Naive thymus-derived CD4-positive, alpha-beta T cell (primary cell): ENCODE measurements around the gene WIPI1. TPM values are rescaled to one million over a fixed set of nuclear protein-coding genes. Genes with fewer than 3 reads are reported as not detected.
A peak's percentile ranks its signal among the peaks of the same experiment; 100 is the strongest.

Source experiments
- ATAC-seq: fragments of 150-1000 bp; cut with Tn5 transposase; 2 replicates; pipeline ENCODE4 v1.10.0; 2021; ENCODE audit warnings: mild to moderate bottlenecking, moderate library complexity
- CTCF ChIA-PET: fragments of 350-600 bp; sonication (Branson Sonifier 250); formaldehyde crosslinking; loops from one replicate; lab custom pipeline; 2021; ENCODE audit warnings: antibody characterized with exemption; lab: Charles Lee
- POLR2A ChIA-PET: fragments of 350-600 bp; sonication (Branson Sonifier 250); formaldehyde crosslinking; loops from one replicate; lab custom pipeline; 2021; ENCODE audit warnings: antibody characterized with exemption, inconsistent platforms; lab: Charles Lee
- DNase-seq, 9 donors: peaks; one replicate each; pipeline versions ENCODE4 v3.0.0 to v3.0.0-alpha.2; 2020 to 2022; ENCODE audit warnings: mixed read lengths in 1 of 9
- H3K27ac ChIP-seq: one replicate; pipeline ENCODE4 v1.7.0; 2013; ENCODE audit warnings: mild to moderate bottlenecking, low read depth, low read length, moderate library complexity
- H3K27me3 ChIP-seq, 2 donors: one replicate each; pipeline ENCODE4 v1.7.0; 2013; ENCODE audit warnings: low read length in 2 of 2, mild to moderate bottlenecking in 2 of 2, moderate library complexity in 2 of 2; ENCODE audit not compliant: control insufficient read depth in 2 of 2, insufficient read depth in 2 of 2
- H3K36me3 ChIP-seq, 3 experiments: 1 replicate in 2 of 3; 2 replicates in 1 of 3; pipeline ENCODE4 v1.7.0; 2013; ENCODE audit warnings: low read length in 3 of 3, mild to moderate bottlenecking in 3 of 3, moderate library complexity in 1 of 3; ENCODE audit not compliant: insufficient read depth in 3 of 3, control insufficient read depth in 2 of 3
- H3K4me1 ChIP-seq, 2 donors: one replicate each; pipeline ENCODE4 v1.7.0; 2013; ENCODE audit warnings: low read length in 2 of 2, mild to moderate bottlenecking in 2 of 2, moderate library complexity in 1 of 2; ENCODE audit not compliant: control insufficient read depth in 2 of 2, insufficient read depth in 2 of 2
- H3K4me3 ChIP-seq: 2 replicates; pipeline ENCODE4 v1.7.0; 2013; ENCODE audit warnings: mild to moderate bottlenecking, low read length
- H3K9me3 ChIP-seq, 3 experiments: 1 replicate in 2 of 3; 2 replicates in 1 of 3; pipeline ENCODE4 v1.7.0; 2013; ENCODE audit warnings: low read length in 3 of 3; ENCODE audit not compliant: control insufficient read depth in 2 of 3
- H3K27ac Mint-ChIP-seq, 9 donors: one replicate each; pipeline ENCODE4 v1.8.0; 2020 to 2022; ENCODE audit warnings: mixed read lengths in 9 of 9, mild to moderate bottlenecking in 8 of 9, moderate library complexity in 5 of 9, inconsistent platforms in 2 of 9
- H3K27me3 Mint-ChIP-seq, 5 donors: one replicate each; pipeline ENCODE4 v1.8.0; 2021 to 2022; ENCODE audit warnings: mixed read lengths in 5 of 5, mild to moderate bottlenecking in 1 of 5
- H3K36me3 Mint-ChIP-seq, 5 donors: one replicate each; pipeline ENCODE4 v1.8.0; 2020 to 2022; ENCODE audit warnings: mixed read lengths in 5 of 5, mild to moderate bottlenecking in 3 of 5, inconsistent platforms in 1 of 5
- H3K4me1 Mint-ChIP-seq, 7 donors: one replicate each; pipeline ENCODE4 v1.8.0; 2020 to 2022; ENCODE audit warnings: mixed read lengths in 7 of 7, mild to moderate bottlenecking in 3 of 7, inconsistent platforms in 1 of 7
- H3K4me3 Mint-ChIP-seq, 10 donors: one replicate each; pipeline ENCODE4 v1.8.0; 2020 to 2022; ENCODE audit warnings: mild to moderate bottlenecking in 10 of 10, mixed read lengths in 10 of 10, moderate library complexity in 6 of 10, inconsistent platforms in 2 of 10
- H3K9me3 Mint-ChIP-seq, 11 donors: one replicate each; pipeline ENCODE4 v1.8.0; 2020 to 2022; ENCODE audit warnings: mixed read lengths in 11 of 11, mild to moderate bottlenecking in 4 of 11, inconsistent platforms in 1 of 11, moderate library complexity in 1 of 11
- intact Hi-C, 2 donors: fragments of 100-400 bp; cut with micrococcal nuclease; formaldehyde crosslinking; loops; one replicate each; pipeline ENCODE4 v1.15.1; 2023
- polyA plus RNA-seq, 2 donors: library from polyadenylated mRNA; unstranded; fragments of 300-500 nt; fragmentation: Illumina TruSeq; gene quantifications; one replicate each; pipeline ENCODE4 v1.2.3, GENCODE V29; 2021
- total RNA-seq, 6 experiments: library from RNA in 5 of 6; stranded (reverse) in 5 of 6; gene quantifications; 1 replicate in 5 of 6; 2 replicates in 1 of 6; pipeline ENCODE4 v1.2.3 and lab custom pipeline; 2021 to 2026

WIPI1 gene
- total and polyA plus RNA-seq, 7 experiments from 2014 or later, result 1.7 to 16.5 (median 4.8) TPM

DNA sequence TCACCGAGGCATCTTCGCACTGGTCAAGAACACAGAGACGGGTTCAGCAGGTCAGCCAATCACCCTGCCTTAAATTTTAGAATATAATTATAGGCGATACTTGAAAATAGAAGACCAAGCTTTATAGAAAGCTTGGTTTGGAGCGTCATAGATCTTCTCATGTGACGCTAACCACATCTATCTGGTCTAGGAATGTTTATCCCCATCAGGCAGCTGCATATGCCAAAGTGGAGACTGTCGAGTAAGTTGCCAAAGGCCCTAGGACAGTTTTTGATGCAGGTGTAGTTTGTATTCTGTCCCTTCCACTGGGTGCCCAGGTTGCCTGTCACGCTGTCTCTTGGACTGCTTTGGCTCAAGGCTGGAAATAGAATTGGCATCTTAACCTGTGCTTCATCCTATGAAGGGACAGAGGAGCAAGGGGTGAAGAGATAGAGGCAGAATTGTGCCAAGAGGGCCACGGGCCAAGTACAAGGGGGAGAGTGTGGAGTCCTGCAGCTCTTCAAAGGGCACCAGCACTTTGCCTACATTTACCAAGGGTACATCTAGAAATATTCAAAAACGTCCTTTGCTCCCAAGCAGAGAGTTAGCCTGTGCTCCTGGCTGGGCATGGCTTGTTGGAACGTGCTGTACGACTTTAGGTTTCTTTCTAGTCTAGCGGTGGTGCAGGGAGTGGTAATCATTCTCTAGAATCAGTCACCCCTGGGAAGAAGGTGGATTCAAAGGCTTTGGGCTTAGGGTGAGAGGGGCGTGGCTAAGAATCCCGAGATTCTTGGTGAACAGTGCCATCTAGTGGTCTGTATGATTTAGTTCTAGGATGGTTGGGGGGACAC, 5.3 kb upstream of the WIPI1 start:
- H3K27me3 ChIP-seq, result no peaks in the 10 kb centered on the region
- ATAC-seq, result peak; percentile 92
- H3K4me1 ChIP-seq, result peaks cover 30 to 46% of the 10 kb centered on the region in 2 donors
- peaks cover 26 to 61% (median 49%) of the 10 kb centered on the region in 7 donors for H3K4me1 Mint-ChIP-seq
- H3K4me3 ChIP-seq, result no peak overlapping the region
- peaks cover 0 to 1% (median 0%) of the 10 kb centered on the region in 11 donors for H3K9me3 Mint-ChIP-seq
- CTCF ChIA-PET, result interaction anchor here (0.6 to 1.6 kb wide), 11 partner anchors 20 to 405 kb away, joined by 3 to 9 read pairs (median 4); no protein-coding TSS in a partner anchor
- H3K4me3 Mint-ChIP-seq, result peak overlapping the region in 4 of 10 donors; percentile 4 to 65 (median 41)
- POLR2A ChIA-PET, result interaction anchor here (0.8 to 10.9 kb wide), 3 partner anchors 23 to 258 kb away, joined by 3 to 133 read pairs (median 3); partner anchors contain the start of genes ARSG and SLC16A6
- H3K27ac Mint-ChIP-seq, result peak overlapping the region in 5 of 9 donors; percentile 5 to 93 (median 69)
- DNase-seq, result peak; percentile 19 to 80 (median 74)
- no peak overlapping the region for H3K27ac ChIP-seq
- no peaks in the 10 kb centered on the region for H3K36me3 ChIP-seq
- H3K36me3 Mint-ChIP-seq, result no peaks in the 10 kb centered on the region
- peaks cover 0 to 4% (median 0%) of the 10 kb centered on the region in 5 donors for H3K27me3 Mint-ChIP-seq
- no peaks in the 10 kb centered on the region for H3K9me3 ChIP-seq
- intact Hi-C loops, result loop anchor here (1.0 to 10.0 kb wide), 15 partner anchors 26 to 1088 kb away; partner anchors contain the start of genes KPNA2 (in 1 of the 2), NOL11 (in 1 of the 2) and PITPNC1 (in 1 of the 2)

- intact Hi-C loops, result loop anchor here (2.0 to 10.0 kb wide), 6 partner anchors 51 to 1087 kb away; partner anchors contain the start of genes NOL11 (in 1 of the 2), PITPNC1 (in 1 of the 2) and PRKAR1A (in 1 of the 2)
- DNase-seq (peak in 1 of 9 donors; percentile 32), ATAC-seq (no peak)
- peaks cover 26 to 64% (median 50%) of the 10 kb centered on the region in 7 donors for H3K4me1 Mint-ChIP-seq
- Histone ChIP-seq H3K4me3 (no peak overlapping the region), H3K27me3 (no peaks in the 10 kb centered on the region), H3K36me3 (no peaks in the 10 kb centered on the region), H3K4me1 (peaks cover 34 to 49% of the 10 kb centered on the region in 2 donors), H3K27ac (no peak overlapping the region), H3K9me3 (no peaks in the 10 kb centered on the region)
- H3K9me3 Mint-ChIP-seq, result peaks cover 0 to 1% (median 0%) of the 10 kb centered on the region in 11 donors
- peak overlapping the region in 2 of 10 donors; percentile 7 to 84 for H3K4me3 Mint-ChIP-seq
- POLR2A ChIA-PET, result interaction anchor here (0.9 to 10.9 kb wide), 4 partner anchors 22 to 257 kb away, joined by 3 to 133 read pairs (median 24); partner anchors contain the start of genes AMZ2, ARSG and SLC16A6
- H3K36me3 Mint-ChIP-seq, result no peaks in the 10 kb centered on the region
- no peaks in the 10 kb centered on the region for H3K27me3 Mint-ChIP-seq
- CTCF ChIA-PET, result interaction anchor here (1.3 to 1.6 kb wide), 5 partner anchors 27 to 404 kb away, joined by 4 to 9 read pairs (median 5); no protein-coding TSS in a partner anchor
- H3K27ac Mint-ChIP-seq, result peak overlapping the region in 7 of 9 donors; percentile 2 to 93 (median 29)
These were observed 4.3 kb upstream of the WIPI1 start for GRCh38 chr17:68461589-68461988.

- Histone ChIP-seq H3K4me3 (no peak overlapping the region), H3K36me3 (no peaks in the 10 kb centered on the region), H3K4me1 (peaks cover 38 to 53% of the 10 kb centered on the region in 2 donors), H3K9me3 (no peaks in the 10 kb centered on the region), H3K27me3 (no peaks in the 10 kb centered on the region), H3K27ac (peak overlapping the region; percentile 58)
- peaks cover 26 to 69% (median 55%) of the 10 kb centered on the region in 7 donors for H3K4me1 Mint-ChIP-seq
- ChIA-PET POLR2A (interaction anchor here (0.7 to 10.9 kb wide), 6 partner anchors 22 to 280 kb away, joined by 3 to 133 read pairs (median 8); partner anchors contain the start of genes AMZ2, ARSG and SLC16A6), CTCF (interaction anchor here (0.8 to 1.4 kb wide), 9 partner anchors 23 to 425 kb away, joined by 3 to 11 read pairs (median 4); no protein-coding TSS in a partner anchor)
- ATAC-seq (no peak), DNase-seq (no peak)
- H3K9me3 Mint-ChIP-seq, result peaks cover 0 to 1% (median 0%) of the 10 kb centered on the region in 11 donors
- H3K36me3 Mint-ChIP-seq, result no peaks in the 10 kb centered on the region
- peak overlapping the region in 6 of 9 donors; percentile 22 to 93 (median 66) for H3K27ac Mint-ChIP-seq
- intact Hi-C loops, result loop anchor here (2.0 to 10.0 kb wide), 6 partner anchors 52 to 1086 kb away; partner anchors contain the start of genes NOL11 (in 1 of the 2), PITPNC1 (in 1 of the 2) and PRKAR1A (in 1 of the 2)
- no peaks in the 10 kb centered on the region for H3K27me3 Mint-ChIP-seq
- H3K4me3 Mint-ChIP-seq, result peak overlapping the region in 4 of 10 donors; percentile 24 to 84 (median 53)
These were observed 3.8 kb upstream of the WIPI1 start for GRCh38 chr17:68461122-68461539.

DNA sequence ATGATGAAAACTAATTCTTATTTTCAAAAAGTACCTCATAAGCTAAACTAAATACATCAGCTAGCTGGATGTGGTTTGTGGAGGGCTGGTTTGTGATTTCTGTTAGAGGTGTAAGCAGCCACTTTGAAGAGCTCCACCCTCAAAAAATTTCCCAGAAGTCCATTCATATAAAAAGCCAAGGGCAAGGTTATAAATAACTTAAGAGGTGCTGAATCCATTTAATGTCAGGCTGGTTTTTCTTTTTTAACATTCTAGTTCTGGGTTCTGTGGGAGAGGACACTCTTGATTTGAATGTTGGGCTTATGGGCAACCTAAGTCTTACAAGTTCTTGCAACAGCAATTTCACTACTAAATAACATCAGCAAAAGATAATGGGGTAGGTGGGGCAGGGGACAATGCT, 3.4 kb upstream of the WIPI1 start:
- DNase-seq (peak in 7 of 9 donors; percentile 45 to 74 (median 65)), ATAC-seq (no peak)
- Histone ChIP-seq H3K27ac (peak overlapping the region; percentile 58), H3K4me3 (no peak overlapping the region), H3K9me3 (no peaks in the 10 kb centered on the region), H3K36me3 (no peaks in the 10 kb centered on the region), H3K4me1 (peaks cover 38 to 55% of the 10 kb centered on the region in 2 donors), H3K27me3 (no peaks in the 10 kb centered on the region)
- H3K36me3 Mint-ChIP-seq, result no peaks in the 10 kb centered on the region
- peak overlapping the region in 8 of 10 donors; percentile 5 to 84 (median 50) for H3K4me3 Mint-ChIP-seq
- H3K9me3 Mint-ChIP-seq, result peaks cover 0 to 1% (median 0%) of the 10 kb centered on the region in 11 donors
- ChIA-PET CTCF (interaction anchor here (0.7 to 1.4 kb wide), 10 partner anchors 23 to 424 kb away, joined by 3 to 11 read pairs (median 4); no protein-coding TSS in a partner anchor), POLR2A (interaction anchor here (0.6 to 10.9 kb wide), 9 partner anchors 21 to 280 kb away, joined by 3 to 133 read pairs (median 4); partner anchors contain the start of genes AMZ2, ARSG and SLC16A6)
- intact Hi-C loops, result loop anchor here (2.0 to 10.0 kb wide), 6 partner anchors 52 to 1086 kb away; partner anchors contain the start of genes NOL11 (in 1 of the 2), PITPNC1 (in 1 of the 2) and PRKAR1A (in 1 of the 2)
- H3K27me3 Mint-ChIP-seq, result no peaks in the 10 kb centered on the region
- peaks cover 26 to 69% (median 56%) of the 10 kb centered on the region in 7 donors for H3K4me1 Mint-ChIP-seq
- peak overlapping the region in 8 of 9 donors; percentile 22 to 93 (median 78) for H3K27ac Mint-ChIP-seq

GRCh38 chr17:68460146-68460545, 2.9 kb upstream of the WIPI1 start:
- Mint-ChIP-seq H3K4me3 (peak overlapping the region in 6 of 10 donors; percentile 20 to 84 (median 53)), H3K36me3 (no peaks in the 10 kb centered on the region), H3K4me1 (peaks cover 26 to 68% (median 58%) of the 10 kb centered on the region in 7 donors), H3K27ac (peak overlapping the region; percentile 6 to 93 (median 76)), H3K9me3 (peaks cover 0 to 1% (median 0%) of the 10 kb centered on the region in 11 donors), H3K27me3 (no peaks in the 10 kb centered on the region)
- DNase-seq (no peak), ATAC-seq (no peak)
- Histone ChIP-seq H3K9me3 (no peaks in the 10 kb centered on the region), H3K36me3 (no peaks in the 10 kb centered on the region), H3K4me3 (peak overlapping the region; percentile 14), H3K27me3 (no peaks in the 10 kb centered on the region), H3K27ac (peak overlapping the region; percentile 58), H3K4me1 (peaks cover 38 to 55% of the 10 kb centered on the region in 2 donors)
- ChIA-PET POLR2A (interaction anchor here (0.6 to 10.9 kb wide), 10 partner anchors 21 to 286 kb away, joined by 3 to 133 read pairs (median 4); partner anchors contain the start of genes AMZ2, ARSG and SLC16A6), CTCF (interaction anchor here (0.7 to 1.4 kb wide), 10 partner anchors 22 to 424 kb away, joined by 3 to 11 read pairs (median 4); no protein-coding TSS in a partner anchor)
- intact Hi-C loops, result loop anchor here (2.0 to 10.0 kb wide), 6 partner anchors 53 to 1085 kb away; partner anchors contain the start of genes NOL11 (in 1 of the 2), PITPNC1 (in 1 of the 2) and PRKAR1A (in 1 of the 2)
